ENCODE measurements around the gene ACTR1A.

ACTR1A gene

GRCh38 chr10:102461187-102462054, 41.1 kb downstream of the ACTR1A start:
- Histone ChIP-seq H3K4me1 (ENCODE audit: control insufficient read depth, low read depth, low read length) (peaks cover 11% of the 10 kb centered on the region), H3K4me3 (ENCODE audit: low read length) (peak overlapping the region; percentile 50), H4K5ac (ENCODE audit: low read length) (no peak overlapping the region), H3K36me3 (ENCODE audit: control insufficient read depth, insufficient read depth, low read length) (no peaks in the 10 kb centered on the region), H3K79me2 (ENCODE audit: control insufficient read depth, insufficient read depth, low read length) (no peaks in the 10 kb centered on the region), H2AK5ac (ENCODE audit: low read length) (no peak overlapping the region), H3K4me2 (ENCODE audit: low read length) (peak overlapping the region; percentile 84), H3K9ac (ENCODE audit: low read length) (peak overlapping the region; percentile 72), H3K4ac (ENCODE audit: low read depth, low read length) (no peak overlapping the region), H3K18ac (ENCODE audit: low read length) (peak overlapping the region; percentile 2), H3K27me3 (ENCODE audit: insufficient read depth, low read length, poor library complexity) (no peaks in the 10 kb centered on the region), H3K56ac (ENCODE audit: low read length) (peak overlapping the region; percentile 86), H3K27ac (ENCODE audit: low read depth, low read length) (no peak overlapping the region), H4K8ac (ENCODE audit: low read depth, low read length) (no peak overlapping the region), H2BK5ac (ENCODE audit: low read length) (no peak overlapping the region), H3K23ac (ENCODE audit: low read length) (no peak overlapping the region), H2BK120ac (ENCODE audit: low read depth, low read length) (no peak overlapping the region), H2BK15ac (replicated peaks; ENCODE audit: low read depth) (no peak overlapping the region), H3K79me1 (ENCODE audit: low read length) (no peaks in the 10 kb centered on the region)
- peak; percentile 96 for DNase-seq
- no CpG with 5 or more reads among the region's 54 CpGs for WGBS (ENCODE audit: extremely low coverage, insufficient coverage, low lambda C conversion rate)

GRCh38 chr10:102460836-102461186, 41.7 kb downstream of the ACTR1A start:
- Histone ChIP-seq H3K4me2 (ENCODE audit: low read length) (no peak overlapping the region), H3K36me3 (ENCODE audit: control insufficient read depth, insufficient read depth, low read length) (no peaks in the 10 kb centered on the region), H3K56ac (ENCODE audit: low read length) (peak overlapping the region; percentile 75), H3K9ac (ENCODE audit: low read length) (peak overlapping the region; percentile 21), H3K27ac (ENCODE audit: low read depth, low read length) (no peak overlapping the region), H2BK120ac (ENCODE audit: low read depth, low read length) (no peak overlapping the region), H3K79me1 (ENCODE audit: low read length) (no peaks in the 10 kb centered on the region), H4K8ac (ENCODE audit: low read depth, low read length) (no peak overlapping the region), H3K79me2 (ENCODE audit: control insufficient read depth, insufficient read depth, low read length) (no peaks in the 10 kb centered on the region), H3K4me3 (ENCODE audit: low read length) (no peak overlapping the region), H2AK5ac (ENCODE audit: low read length) (no peak overlapping the region), H3K4me1 (ENCODE audit: control insufficient read depth, low read depth, low read length) (peaks cover 11% of the 10 kb centered on the region), H3K4ac (ENCODE audit: low read depth, low read length) (no peak overlapping the region), H2BK5ac (ENCODE audit: low read length) (no peak overlapping the region), H2BK15ac (replicated peaks; ENCODE audit: low read depth) (no peak overlapping the region), H4K5ac (ENCODE audit: low read length) (no peak overlapping the region), H3K18ac (ENCODE audit: low read length) (peak overlapping the region; percentile 2), H3K23ac (ENCODE audit: low read length) (no peak overlapping the region), H3K27me3 (ENCODE audit: insufficient read depth, low read length, poor library complexity) (no peaks in the 10 kb centered on the region)
- no peak for DNase-seq
- WGBS (ENCODE audit: extremely low coverage, insufficient coverage, low lambda C conversion rate) = no CpG with 5 or more reads among the region's 8 CpGs

GRCh38 chr10:102458656-102459055, 43.9 kb downstream of the ACTR1A start:
- no peak overlapping the region for H3K23ac ChIP-seq (ENCODE audit: low read length)
- no peak overlapping the region for H2AK5ac ChIP-seq (ENCODE audit: low read length)
- H4K8ac ChIP-seq (ENCODE audit: low read depth, low read length) = no peak overlapping the region
- no peak overlapping the region for H2BK5ac ChIP-seq (ENCODE audit: low read length)
- no peak overlapping the region for H3K4me3 ChIP-seq (ENCODE audit: low read length)
- no peak for DNase-seq
- no peak overlapping the region for H3K4ac ChIP-seq (ENCODE audit: low read depth, low read length)
- no peak overlapping the region for H2BK15ac ChIP-seq (replicated peaks; ENCODE audit: low read depth)
- H3K27ac ChIP-seq (ENCODE audit: low read depth, low read length) = no peak overlapping the region
- no peak overlapping the region for H3K4me2 ChIP-seq (ENCODE audit: low read length)
- H3K4me1 ChIP-seq (ENCODE audit: control insufficient read depth, low read depth, low read length) = peaks cover 9% of the 10 kb centered on the region
- H3K18ac ChIP-seq (ENCODE audit: low read length) = no peak overlapping the region
- H3K79me2 ChIP-seq (ENCODE audit: control insufficient read depth, insufficient read depth, low read length) = no peaks in the 10 kb centered on the region
- no peak overlapping the region for H2BK120ac ChIP-seq (ENCODE audit: low read depth, low read length)
- H4K5ac ChIP-seq (ENCODE audit: low read length) = no peak overlapping the region
- WGBS (ENCODE audit: extremely low coverage, insufficient coverage, low lambda C conversion rate) = no CpG with 5 or more reads among the region's 4 CpGs
- H3K27me3 ChIP-seq (ENCODE audit: insufficient read depth, low read length, poor library complexity) = no peaks in the 10 kb centered on the region
- H3K36me3 ChIP-seq (ENCODE audit: control insufficient read depth, insufficient read depth, low read length) = peaks cover 2% of the 10 kb centered on the region
- no peaks in the 10 kb centered on the region for H3K79me1 ChIP-seq (ENCODE audit: low read length)
- H3K9ac ChIP-seq (ENCODE audit: low read length) = no peak overlapping the region
- H3K56ac ChIP-seq (ENCODE audit: low read length) = no peak overlapping the region

GRCh38 chr10:102457591-102458150, 44.8 kb downstream of the ACTR1A start:
- Histone ChIP-seq H3K23ac (ENCODE audit: low read length) (no peak overlapping the region), H3K9ac (ENCODE audit: low read length) (no peak overlapping the region)

GRCh38 chr10:102455893-102456471, 46.5 kb downstream of the ACTR1A start:
- peaks cover 7% of the 10 kb centered on the region for H3K79me2 ChIP-seq (ENCODE audit: control insufficient read depth, insufficient read depth, low read length)
- H3K4me3 ChIP-seq (ENCODE audit: low read length) = no peak overlapping the region
- H3K18ac ChIP-seq (ENCODE audit: low read length) = no peak overlapping the region
- H3K27me3 ChIP-seq (ENCODE audit: insufficient read depth, low read length, poor library complexity) = no peaks in the 10 kb centered on the region
- H3K27ac ChIP-seq (ENCODE audit: low read depth, low read length) = peak overlapping the region; percentile 22
- H2BK15ac ChIP-seq (replicated peaks; ENCODE audit: low read depth) = no peak overlapping the region
- no peak overlapping the region for H2AK5ac ChIP-seq (ENCODE audit: low read length)
- H3K4ac ChIP-seq (ENCODE audit: low read depth, low read length) = no peak overlapping the region
- H4K8ac ChIP-seq (ENCODE audit: low read depth, low read length) = no peak overlapping the region
- WGBS (ENCODE audit: extremely low coverage, insufficient coverage, low lambda C conversion rate) = no CpG with 5 or more reads among the region's 7 CpGs
- no peak overlapping the region for H2BK120ac ChIP-seq (ENCODE audit: low read depth, low read length)
- no peak overlapping the region for H3K4me2 ChIP-seq (ENCODE audit: low read length)
- H3K23ac ChIP-seq (ENCODE audit: low read length) = no peak overlapping the region
- peaks cover 10% of the 10 kb centered on the region for H3K79me1 ChIP-seq (ENCODE audit: low read length)
- H3K4me1 ChIP-seq (ENCODE audit: control insufficient read depth, low read depth, low read length) = peaks cover 6% of the 10 kb centered on the region
- H2BK5ac ChIP-seq (ENCODE audit: low read length) = no peak overlapping the region
- H3K9ac ChIP-seq (ENCODE audit: low read length) = no peak overlapping the region
- peak overlapping the region; percentile 15 for H3K56ac ChIP-seq (ENCODE audit: low read length)
- peak; percentile 95 for DNase-seq
- H3K36me3 ChIP-seq (ENCODE audit: control insufficient read depth, insufficient read depth, low read length) = peaks cover 6% of the 10 kb centered on the region
- no peak overlapping the region for H4K5ac ChIP-seq (ENCODE audit: low read length)

More at GRCh38 chr10:102457591-102458150, 44.8 kb downstream of the ACTR1A start:
- Histone ChIP-seq H3K36me3 (ENCODE audit: control insufficient read depth, insufficient read depth, low read length) (peaks cover 4% of the 10 kb centered on the region), H3K4me1 (ENCODE audit: control insufficient read depth, low read depth, low read length) (peaks cover 9% of the 10 kb centered on the region), H2BK15ac (replicated peaks; ENCODE audit: low read depth) (no peak overlapping the region), H2BK120ac (ENCODE audit: low read depth, low read length) (no peak overlapping the region), H3K4ac (ENCODE audit: low read depth, low read length) (no peak overlapping the region), H3K4me3 (ENCODE audit: low read length) (no peak overlapping the region), H3K56ac (ENCODE audit: low read length) (no peak overlapping the region), H3K18ac (ENCODE audit: low read length) (no peak overlapping the region), H4K8ac (ENCODE audit: low read depth, low read length) (no peak overlapping the region), H2BK5ac (ENCODE audit: low read length) (no peak overlapping the region), H4K5ac (ENCODE audit: low read length) (no peak overlapping the region), H2AK5ac (ENCODE audit: low read length) (no peak overlapping the region), H3K4me2 (ENCODE audit: low read length) (no peak overlapping the region), H3K79me1 (ENCODE audit: low read length) (peaks cover 4% of the 10 kb centered on the region), H3K27me3 (ENCODE audit: insufficient read depth, low read length, poor library complexity) (no peaks in the 10 kb centered on the region), H3K27ac (ENCODE audit: low read depth, low read length) (no peak overlapping the region), H3K79me2 (ENCODE audit: control insufficient read depth, insufficient read depth, low read length) (no peaks in the 10 kb centered on the region)
- no peak for DNase-seq
- no CpG with 5 or more reads among the region's 9 CpGs for WGBS (ENCODE audit: extremely low coverage, insufficient coverage, low lambda C conversion rate)
